ENCODE results near the gene KIF4A.

KIF4A gene

DNA sequence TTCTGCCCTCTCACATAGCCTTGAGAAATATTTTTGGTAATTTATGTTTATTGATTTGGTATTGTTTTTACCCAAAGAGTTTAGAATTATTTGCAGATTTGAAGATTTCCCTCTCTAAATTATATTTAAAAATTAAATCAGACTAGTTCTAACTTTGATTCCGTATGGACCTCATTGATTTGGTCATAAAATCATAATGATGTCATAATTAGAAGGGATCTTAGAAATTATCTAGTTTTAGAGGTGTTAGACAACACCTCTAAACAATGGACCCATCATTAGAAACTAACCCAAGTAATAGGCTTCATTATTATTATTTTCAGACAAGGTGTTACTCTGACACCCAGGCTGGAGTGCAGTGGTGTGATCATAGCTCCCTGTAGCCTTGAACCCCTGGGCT lies 178.8 kb downstream of the KIF4A start:
- TF ChIP-seq TAF1 (IDR thresholded peaks at IDR 0.05; ENCODE audit: low read depth) = no peak
- TF ChIP-seq TEAD4 (IDR thresholded peaks at IDR 0.05) = no peak
- TF ChIP-seq CREB1 (IDR thresholded peaks at IDR 0.05; ENCODE audit: low read depth) = no peak
- TF ChIP-seq ZBTB7A (IDR thresholded peaks at IDR 0.05; ENCODE audit: low read depth) = no peak
- no peak for TF ChIP-seq EGR1 (IDR thresholded peaks at IDR 0.05)
- no peak for TF ChIP-seq FOXM1 (IDR thresholded peaks at IDR 0.05; ENCODE audit: borderline replicate concordance, low read depth)
- no peak for TF ChIP-seq RAD21 (IDR thresholded peaks at IDR 0.05; ENCODE audit: low read depth)
- TF ChIP-seq YY1 (IDR thresholded peaks at IDR 0.05; ENCODE audit: low read depth) = no peak
- TF ChIP-seq CEBPB (IDR thresholded peaks at IDR 0.05) = no peak
- no peak for TF ChIP-seq NFIC (IDR thresholded peaks at IDR 0.05)
- no peak for TF ChIP-seq EP300 (IDR thresholded peaks at IDR 0.05; ENCODE audit: borderline replicate concordance)
- no peak for TF ChIP-seq USF1 (IDR thresholded peaks at IDR 0.05)
- TF ChIP-seq TCF12 (IDR thresholded peaks at IDR 0.05; ENCODE audit: low read depth) = no peak
- no peak for TF ChIP-seq MAX (IDR thresholded peaks at IDR 0.05)
- TF ChIP-seq, protein P1, sequence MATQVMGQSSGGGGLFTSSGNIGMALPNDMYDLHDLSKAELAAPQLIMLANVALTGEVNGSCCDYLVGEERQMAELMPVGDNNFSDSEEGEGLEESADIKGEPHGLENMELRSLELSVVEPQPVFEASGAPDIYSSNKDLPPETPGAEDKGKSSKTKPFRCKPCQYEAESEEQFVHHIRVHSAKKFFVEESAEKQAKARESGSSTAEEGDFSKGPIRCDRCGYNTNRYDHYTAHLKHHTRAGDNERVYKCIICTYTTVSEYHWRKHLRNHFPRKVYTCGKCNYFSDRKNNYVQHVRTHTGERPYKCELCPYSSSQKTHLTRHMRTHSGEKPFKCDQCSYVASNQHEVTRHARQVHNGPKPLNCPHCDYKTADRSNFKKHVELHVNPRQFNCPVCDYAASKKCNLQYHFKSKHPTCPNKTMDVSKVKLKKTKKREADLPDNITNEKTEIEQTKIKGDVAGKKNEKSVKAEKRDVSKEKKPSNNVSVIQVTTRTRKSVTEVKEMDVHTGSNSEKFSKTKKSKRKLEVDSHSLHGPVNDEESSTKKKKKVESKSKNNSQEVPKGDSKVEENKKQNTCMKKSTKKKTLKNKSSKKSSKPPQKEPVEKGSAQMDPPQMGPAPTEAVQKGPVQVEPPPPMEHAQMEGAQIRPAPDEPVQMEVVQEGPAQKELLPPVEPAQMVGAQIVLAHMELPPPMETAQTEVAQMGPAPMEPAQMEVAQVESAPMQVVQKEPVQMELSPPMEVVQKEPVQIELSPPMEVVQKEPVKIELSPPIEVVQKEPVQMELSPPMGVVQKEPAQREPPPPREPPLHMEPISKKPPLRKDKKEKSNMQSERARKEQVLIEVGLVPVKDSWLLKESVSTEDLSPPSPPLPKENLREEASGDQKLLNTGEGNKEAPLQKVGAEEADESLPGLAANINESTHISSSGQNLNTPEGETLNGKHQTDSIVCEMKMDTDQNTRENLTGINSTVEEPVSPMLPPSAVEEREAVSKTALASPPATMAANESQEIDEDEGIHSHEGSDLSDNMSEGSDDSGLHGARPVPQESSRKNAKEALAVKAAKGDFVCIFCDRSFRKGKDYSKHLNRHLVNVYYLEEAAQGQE (IDR thresholded peaks at IDR 0.05; ENCODE audit: low read depth) = no peak

All from Ishikawa (cell line).